OCI-LY7 (cell line): ENCODE data around the gene LPP. TPM values are rescaled to one million over a fixed set of nuclear protein-coding genes. Genes with fewer than 3 reads are reported as not detected.

ENCODE experiments used
- BruUV-seq: library from RNA; stranded (reverse); fragments of 400-500 nt; replicated peaks from 2 replicates; lab custom pipeline; 2021; lab: Mats Ljungman, UMichigan
- CTCF ChIA-PET: fragments of 300-600 bp; sonication (Branson Sonifier 250); formaldehyde crosslinking; loops from one replicate; lab custom pipeline; 2022; ENCODE audit warnings: antibody characterized with exemption; ENCODE audit not compliant: unreplicated experiment; lab: Charles Lee
- POLR2A ChIA-PET: fragments of 300-600 bp; sonication (Branson Sonifier 250); formaldehyde crosslinking; loops from one replicate; lab custom pipeline; 2022; ENCODE audit warnings: antibody characterized with exemption; lab: Charles Lee
- DNase-seq: peaks from one replicate; pipeline ENCODE4 v3.0.0-alpha.2; 2015; ENCODE audit warnings: low spot score
- H2AFZ ChIP-seq: fragments of 200-600 bp; sonication (generic), shearing (Covaris generic); 2 replicates; pipeline ENCODE4 v1.6.1; 2014; ENCODE audit warnings: mild to moderate bottlenecking, antibody characterized with exemption, low read length, moderate library complexity
- H3K27ac ChIP-seq: fragments of 200-600 bp; sonication (generic); 2 replicates; pipeline ENCODE4 v1.5.1; 2014; ENCODE audit warnings: mixed run types, low read depth, mild to moderate bottlenecking, moderate library complexity, low read length, inconsistent platforms; ENCODE audit not compliant: poor library complexity, severe bottlenecking
- H3K36me3 ChIP-seq: fragments of 200-600 bp; sonication (generic); 2 replicates; pipeline ENCODE4 v1.6.1; 2014; ENCODE audit warnings: mild to moderate bottlenecking, antibody characterized with exemption, low read length, moderate library complexity, mixed read lengths; ENCODE audit not compliant: insufficient read depth
- H3K4me1 ChIP-seq: fragments of 200-600 bp; sonication (generic); 2 replicates; pipeline ENCODE4 v1.5.1; 2014; ENCODE audit warnings: mild to moderate bottlenecking, low read length; ENCODE audit not compliant: insufficient read depth, poor library complexity, severe bottlenecking
- H3K4me2 ChIP-seq: fragments of 200-600 bp; sonication (generic); 2 replicates; pipeline ENCODE4 v1.6.1; 2014; ENCODE audit warnings: mild to moderate bottlenecking, low read length
- H3K4me3 ChIP-seq: fragments of 200-600 bp; sonication (generic); 2 replicates; pipeline ENCODE4 v1.5.1; 2014; ENCODE audit warnings: mild to moderate bottlenecking, low read depth, low read length; ENCODE audit not compliant: poor library complexity, severe bottlenecking
- H3K79me2 ChIP-seq: fragments of 200-600 bp; sonication (generic); 2 replicates; pipeline ENCODE4 v1.6.1; 2016; ENCODE audit warnings: low read depth, mild to moderate bottlenecking, low read length, moderate library complexity, mixed read lengths; ENCODE audit not compliant: insufficient read depth
- H3K9me2 ChIP-seq: fragments of 200-600 bp; sonication (generic); 2 replicates; pipeline ENCODE4 v1.6.1; 2016; ENCODE audit warnings: mild to moderate bottlenecking, low read length, mixed read lengths; ENCODE audit not compliant: insufficient read depth
- H3K9me3 ChIP-seq: fragments of 200-600 bp; sonication (generic); 2 replicates; pipeline ENCODE4 v1.6.1; 2014; ENCODE audit warnings: mild to moderate bottlenecking, mixed run types, low read length, mixed read lengths
- H4K20me1 ChIP-seq: fragments of 200-600 bp; sonication (generic); 2 replicates; pipeline ENCODE4 v1.6.1; 2014; ENCODE audit warnings: mild to moderate bottlenecking, antibody characterized with exemption, low read length, moderate library complexity, mixed read lengths; ENCODE audit not compliant: insufficient read depth
- EZH2phosphoT487 ChIP-seq: fragments of 200-600 bp; sonication (generic); IDR thresholded peaks from 2 replicates; pipeline ENCODE4 v1.6.1; 2018; ENCODE audit warnings: low read depth, borderline replicate concordance, mild to moderate bottlenecking, mixed run types, antibody characterized with exemption, low read length, moderate library complexity, mixed read lengths
- intact Hi-C: fragments of 100-400 bp; cut with micrococcal nuclease; formaldehyde crosslinking; loops from one replicate; pipeline ENCODE4 v1.10.0; 2022; ENCODE audit not compliant: unreplicated experiment
- total RNA-seq, 2 experiments: library from RNA; depleted of rRNA in 1 of 2; stranded (reverse); fragments of >200 nt in 1 of 2; shearing (Covaris generic) in 1 of 2; gene quantifications; 2 replicates each; pipeline ENCODE4 v1.2.3, GENCODE V29; 2014 to 2022
- TF ChIP-seq, protein P1 (sequence below): fragments of 200-600 bp; sonication (generic); conservative IDR thresholded peaks from 2 replicates; pipeline ENCODE4 v1.5.1; 2014; ENCODE audit warnings: mild to moderate bottlenecking, antibody characterized with exemption, low read length, moderate library complexity, mixed read lengths

LPP gene
- total RNA-seq, 2 experiments from 2014 or later: 10.9 to 119 TPM

- Histone ChIP-seq H3K27ac (no peak overlapping the region), H3K36me3 (no peaks in the 10 kb centered on the region), H2AFZ (no peak overlapping the region), H4K20me1 (no peaks in the 10 kb centered on the region), H3K4me2 (no peak overlapping the region), H3K4me1 (no peaks in the 10 kb centered on the region), H3K4me3 (no peak overlapping the region), H3K9me3 (no peaks in the 10 kb centered on the region), H3K9me2 (no peaks in the 10 kb centered on the region), H3K79me2 (no peaks in the 10 kb centered on the region)
- no TSS peak for BruUV-seq
- ChIA-PET POLR2A (interaction anchor here (0.7 to 2.2 kb wide), 4 partner anchors 15 to 43 kb away, joined by 3 to 5 read pairs (median 3); no protein-coding TSS in a partner anchor), CTCF (no interaction called here)
- TF ChIP-seq, protein P1, sequence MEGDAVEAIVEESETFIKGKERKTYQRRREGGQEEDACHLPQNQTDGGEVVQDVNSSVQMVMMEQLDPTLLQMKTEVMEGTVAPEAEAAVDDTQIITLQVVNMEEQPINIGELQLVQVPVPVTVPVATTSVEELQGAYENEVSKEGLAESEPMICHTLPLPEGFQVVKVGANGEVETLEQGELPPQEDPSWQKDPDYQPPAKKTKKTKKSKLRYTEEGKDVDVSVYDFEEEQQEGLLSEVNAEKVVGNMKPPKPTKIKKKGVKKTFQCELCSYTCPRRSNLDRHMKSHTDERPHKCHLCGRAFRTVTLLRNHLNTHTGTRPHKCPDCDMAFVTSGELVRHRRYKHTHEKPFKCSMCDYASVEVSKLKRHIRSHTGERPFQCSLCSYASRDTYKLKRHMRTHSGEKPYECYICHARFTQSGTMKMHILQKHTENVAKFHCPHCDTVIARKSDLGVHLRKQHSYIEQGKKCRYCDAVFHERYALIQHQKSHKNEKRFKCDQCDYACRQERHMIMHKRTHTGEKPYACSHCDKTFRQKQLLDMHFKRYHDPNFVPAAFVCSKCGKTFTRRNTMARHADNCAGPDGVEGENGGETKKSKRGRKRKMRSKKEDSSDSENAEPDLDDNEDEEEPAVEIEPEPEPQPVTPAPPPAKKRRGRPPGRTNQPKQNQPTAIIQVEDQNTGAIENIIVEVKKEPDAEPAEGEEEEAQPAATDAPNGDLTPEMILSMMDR: no peak
- TF ChIP-seq EZH2phosphoT487: no peak
- no peak for DNase-seq
- intact Hi-C loops: no loop called here
Observed at GRCh38 chr3:188674595-188674994, 520.6 kb downstream of the LPP start.

- H3K27ac ChIP-seq: no peak overlapping the region
- no peaks in the 10 kb centered on the region for H4K20me1 ChIP-seq
- intact Hi-C loops: no loop called here
- H3K79me2 ChIP-seq: no peaks in the 10 kb centered on the region
- CTCF ChIA-PET: no interaction called here
- no peak for TF ChIP-seq EZH2phosphoT487
- TF ChIP-seq, protein P1: no peak
- H3K36me3 ChIP-seq: no peaks in the 10 kb centered on the region
- H3K4me3 ChIP-seq: no peak overlapping the region
- H3K9me2 ChIP-seq: no peaks in the 10 kb centered on the region
- no peak overlapping the region for H3K4me2 ChIP-seq
- DNase-seq: no peak
- POLR2A ChIA-PET: no interaction called here
- H3K9me3 ChIP-seq: no peaks in the 10 kb centered on the region
- no peaks in the 10 kb centered on the region for H3K4me1 ChIP-seq
- H2AFZ ChIP-seq: no peak overlapping the region
- BruUV-seq: no TSS peak
Observed at GRCh38 chr3:188677344-188677743, 523.4 kb downstream of the LPP start.

GRCh38 chr3:188680189-188680588, 526.2 kb downstream of the LPP start:
- CTCF ChIA-PET: interaction anchor here (0.8 kb wide), 1 partner anchor 13 kb away, joined by 5 read pairs; no protein-coding TSS in a partner anchor
- no peaks in the 10 kb centered on the region for H3K9me3 ChIP-seq
- no peaks in the 10 kb centered on the region for H3K36me3 ChIP-seq
- H3K79me2 ChIP-seq: no peaks in the 10 kb centered on the region
- intact Hi-C loops: no loop called here
- no peak overlapping the region for H3K4me2 ChIP-seq
- no peaks in the 10 kb centered on the region for H3K4me1 ChIP-seq
- H2AFZ ChIP-seq: no peak overlapping the region
- no peak overlapping the region for H3K27ac ChIP-seq
- no peak for DNase-seq
- TF ChIP-seq, protein P1: no peak
- no peak for TF ChIP-seq EZH2phosphoT487
- no peaks in the 10 kb centered on the region for H3K9me2 ChIP-seq
- H4K20me1 ChIP-seq: no peaks in the 10 kb centered on the region
- POLR2A ChIA-PET: interaction anchor here (0.7 to 1.1 kb wide), 2 partner anchors 8 to 91 kb away, joined by 3 read pairs; no protein-coding TSS in a partner anchor
- no TSS peak for BruUV-seq
- no peak overlapping the region for H3K4me3 ChIP-seq
